ENCODE data around the gene DACH1. TPM values are rescaled to one million over a fixed set of nuclear protein-coding genes. Genes with fewer than 3 reads are reported as not detected.

The DACH1 gene
- total RNA-seq, 4 donors from 2014 or later, result 2.2 to 5.9 (median 2.8) TPM

- Histone ChIP-seq H3K27me3 (no peaks in the 10 kb centered on the region), H3K4me1 (no peaks in the 10 kb centered on the region), H3K27ac (no peak overlapping the region), H3K36me3 (no peaks in the 10 kb centered on the region), H3K9me3 (no peaks in the 10 kb centered on the region), H3K4me3 (no peak overlapping the region)
- 53 to 65% methylated on average over 1 of the region's 1 CpG for WGBS, 2 donors
- DNase-seq (ENCODE audit: low spot score in 2 of 2), result no peak
- TF ChIP-seq CTCF (IDR thresholded peaks at IDR 0.05) (no peak), EP300 (IDR thresholded peaks at IDR 0.05) (no peak), POLR2A (IDR thresholded peaks at IDR 0.05) (no peak)
These were observed 12.6 kb downstream of the DACH1 start for GRCh38 chr13:71854401-71854800.

GRCh38 chr13:71853725-71854124 lies 13.3 kb downstream of the DACH1 start:
- no peak overlapping the region for H3K4me3 ChIP-seq
- H3K4me1 ChIP-seq, result no peaks in the 10 kb centered on the region
- TF ChIP-seq POLR2A (IDR thresholded peaks at IDR 0.05) (no peak), CTCF (IDR thresholded peaks at IDR 0.05) (no peak), EP300 (IDR thresholded peaks at IDR 0.05) (no peak)
- H3K36me3 ChIP-seq, result no peaks in the 10 kb centered on the region
- no peaks in the 10 kb centered on the region for H3K9me3 ChIP-seq
- WGBS, 2 donors, result 66 to 83% methylated on average over 3 of the region's 3 CpGs
- no peaks in the 10 kb centered on the region for H3K27me3 ChIP-seq
- H3K27ac ChIP-seq, result no peak overlapping the region
- no peak for DNase-seq (ENCODE audit: low spot score in 2 of 2)

DNA sequence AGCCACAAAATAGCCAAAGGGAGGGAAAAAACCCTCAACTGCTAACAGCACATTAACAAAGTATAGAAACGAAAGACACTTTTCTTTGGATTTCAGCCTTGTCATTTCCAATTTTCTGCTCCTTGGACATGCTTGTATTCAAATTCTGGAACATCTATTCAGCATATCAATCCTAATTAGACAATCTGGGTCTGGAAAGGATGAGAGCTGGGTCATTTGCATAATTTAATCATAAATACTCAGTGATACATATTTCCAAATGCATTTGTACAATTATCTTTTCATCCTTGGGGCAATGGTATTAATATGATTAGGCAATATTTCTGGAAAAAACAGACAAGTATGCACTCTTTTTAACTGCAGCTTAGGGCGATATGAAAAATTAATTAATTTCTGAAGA lies 14.3 kb downstream of the DACH1 start:
- Histone ChIP-seq H3K4me3 (no peak overlapping the region), H3K27me3 (no peaks in the 10 kb centered on the region), H3K36me3 (no peaks in the 10 kb centered on the region), H3K27ac (no peak overlapping the region), H3K9me3 (no peaks in the 10 kb centered on the region), H3K4me1 (no peaks in the 10 kb centered on the region)
- WGBS, 2 donors, result 89 to 92% methylated on average over 2 of the region's 2 CpGs
- DNase-seq (ENCODE audit: low spot score in 2 of 2), result no peak
- TF ChIP-seq CTCF (IDR thresholded peaks at IDR 0.05) (no peak), EP300 (IDR thresholded peaks at IDR 0.05) (no peak), POLR2A (IDR thresholded peaks at IDR 0.05) (no peak)

- Histone ChIP-seq H3K4me1 (no peaks in the 10 kb centered on the region), H3K36me3 (no peaks in the 10 kb centered on the region), H3K27ac (no peak overlapping the region), H3K9me3 (no peaks in the 10 kb centered on the region), H3K27me3 (no peaks in the 10 kb centered on the region), H3K4me3 (no peak overlapping the region)
- TF ChIP-seq EP300 (IDR thresholded peaks at IDR 0.05), result no peak
- TF ChIP-seq CTCF (IDR thresholded peaks at IDR 0.05), result no peak
- no peak for TF ChIP-seq POLR2A (IDR thresholded peaks at IDR 0.05)
- no peak for DNase-seq (ENCODE audit: low spot score in 2 of 2)
- 65 to 74% methylated on average over 9 of the region's 9 CpGs for WGBS, 2 donors
These were observed 15.2 kb downstream of the DACH1 start for GRCh38 chr13:71851498-71852409.

DNA sequence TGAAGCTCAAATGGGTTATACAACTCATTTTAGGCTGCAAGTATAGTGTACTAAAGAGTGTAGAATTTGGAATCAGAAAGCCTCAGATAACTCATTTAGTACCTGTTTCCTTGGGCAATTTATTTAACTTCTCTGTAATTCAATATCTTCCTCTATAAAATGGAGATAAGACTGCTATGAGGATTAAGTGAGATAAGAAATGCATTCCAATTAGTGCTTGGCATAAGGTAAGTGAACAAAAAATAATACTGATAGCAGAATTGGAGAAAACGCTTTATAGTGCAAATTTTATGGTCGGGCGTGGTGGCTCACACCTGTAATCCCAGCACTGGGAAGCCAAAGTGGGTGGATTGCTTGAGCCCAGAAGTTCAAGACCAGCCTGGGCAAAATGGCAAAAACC lies 25.0 kb downstream of the DACH1 start:
- no peaks in the 10 kb centered on the region for H3K4me1 ChIP-seq
- TF ChIP-seq CTCF (IDR thresholded peaks at IDR 0.05), result no peak
- no peak for TF ChIP-seq POLR2A (IDR thresholded peaks at IDR 0.05)
- no peak for TF ChIP-seq EP300 (IDR thresholded peaks at IDR 0.05)
- H3K27me3 ChIP-seq, result no peaks in the 10 kb centered on the region
- H3K36me3 ChIP-seq, result no peaks in the 10 kb centered on the region
- DNase-seq (ENCODE audit: low spot score in 2 of 2), result no peak
- H3K27ac ChIP-seq, result no peak overlapping the region
- H3K4me3 ChIP-seq, result no peak overlapping the region
- WGBS, 2 donors, result 80 to 93% methylated on average over 3 of the region's 3 CpGs
- H3K9me3 ChIP-seq, result no peaks in the 10 kb centered on the region

All from tibial nerve (tissue), 4 donors.